ENCODE measurements around the gene CFAP61. TPM values are rescaled to one million over a fixed set of nuclear protein-coding genes. Genes with fewer than 3 reads are reported as not detected.
A peak's percentile ranks its signal among the peaks of the same experiment; 100 is the strongest.

Gene CFAP61
- total and polyA plus RNA-seq, 7 experiments from 2014 or later = not detected

- Mint-ChIP-seq H3K27me3 (peaks cover 2 to 22% (median 11%) of the 10 kb centered on the region in 5 donors), H3K4me1 (peaks cover 0 to 5% (median 0%) of the 10 kb centered on the region in 7 donors), H3K27ac (no peak overlapping the region), H3K36me3 (no peaks in the 10 kb centered on the region), H3K4me3 (no peak overlapping the region), H3K9me3 (peaks cover 0 to 9% (median 0%) of the 10 kb centered on the region in 11 donors)
- Histone ChIP-seq H3K27ac (ENCODE audit: low read depth, low read length) (no peak overlapping the region), H3K9me3 (ENCODE audit: control insufficient read depth in 2 of 3, low read length in 3 of 3) (peaks cover 0 to 6% (median 0%) of the 10 kb centered on the region in 3 experiments), H3K36me3 (ENCODE audit: control insufficient read depth in 2 of 3, insufficient read depth in 3 of 3, low read length in 3 of 3) (no peaks in the 10 kb centered on the region), H3K27me3 (ENCODE audit: control insufficient read depth in 2 of 2, insufficient read depth in 2 of 2, low read length in 2 of 2) (no peaks in the 10 kb centered on the region), H3K4me1 (ENCODE audit: control insufficient read depth in 2 of 2, insufficient read depth in 2 of 2, low read length in 2 of 2) (no peaks in the 10 kb centered on the region), H3K4me3 (ENCODE audit: low read length) (no peak overlapping the region)
- CTCF ChIA-PET = no interaction called here
- peak; percentile 62 for ATAC-seq
- intact Hi-C loops (cut with micrococcal nuclease) = no loop called here
- POLR2A ChIA-PET = no interaction called here
- DNase-seq = no peak
These were observed 281.5 kb downstream of the CFAP61 start for GRCh38 chr20:20333866-20334265.

- CTCF ChIA-PET = no interaction called here
- Mint-ChIP-seq H3K36me3 (no peaks in the 10 kb centered on the region), H3K27ac (no peak overlapping the region), H3K4me3 (no peak overlapping the region), H3K27me3 (peaks cover 2 to 22% (median 5%) of the 10 kb centered on the region in 5 donors), H3K9me3 (peaks cover 0 to 9% (median 0%) of the 10 kb centered on the region in 11 donors), H3K4me1 (peaks cover 0 to 5% (median 0%) of the 10 kb centered on the region in 7 donors)
- intact Hi-C loops (cut with micrococcal nuclease) = no loop called here
- H3K4me1 ChIP-seq (ENCODE audit: control insufficient read depth in 2 of 2, insufficient read depth in 2 of 2, low read length in 2 of 2) = no peaks in the 10 kb centered on the region
- H3K36me3 ChIP-seq (ENCODE audit: control insufficient read depth in 2 of 3, insufficient read depth in 3 of 3, low read length in 3 of 3) = no peaks in the 10 kb centered on the region
- DNase-seq (no peak), ATAC-seq (no peak)
- H3K4me3 ChIP-seq (ENCODE audit: low read length) = no peak overlapping the region
- POLR2A ChIA-PET = no interaction called here
- H3K9me3 ChIP-seq (ENCODE audit: control insufficient read depth in 2 of 3, low read length in 3 of 3) = peaks cover 0 to 6% (median 0%) of the 10 kb centered on the region in 3 experiments
- no peak overlapping the region for H3K27ac ChIP-seq (ENCODE audit: low read depth, low read length)
- H3K27me3 ChIP-seq (ENCODE audit: control insufficient read depth in 2 of 2, insufficient read depth in 2 of 2, low read length in 2 of 2) = no peaks in the 10 kb centered on the region
These were observed 282.2 kb downstream of the CFAP61 start for GRCh38 chr20:20334489-20334888.

DNA sequence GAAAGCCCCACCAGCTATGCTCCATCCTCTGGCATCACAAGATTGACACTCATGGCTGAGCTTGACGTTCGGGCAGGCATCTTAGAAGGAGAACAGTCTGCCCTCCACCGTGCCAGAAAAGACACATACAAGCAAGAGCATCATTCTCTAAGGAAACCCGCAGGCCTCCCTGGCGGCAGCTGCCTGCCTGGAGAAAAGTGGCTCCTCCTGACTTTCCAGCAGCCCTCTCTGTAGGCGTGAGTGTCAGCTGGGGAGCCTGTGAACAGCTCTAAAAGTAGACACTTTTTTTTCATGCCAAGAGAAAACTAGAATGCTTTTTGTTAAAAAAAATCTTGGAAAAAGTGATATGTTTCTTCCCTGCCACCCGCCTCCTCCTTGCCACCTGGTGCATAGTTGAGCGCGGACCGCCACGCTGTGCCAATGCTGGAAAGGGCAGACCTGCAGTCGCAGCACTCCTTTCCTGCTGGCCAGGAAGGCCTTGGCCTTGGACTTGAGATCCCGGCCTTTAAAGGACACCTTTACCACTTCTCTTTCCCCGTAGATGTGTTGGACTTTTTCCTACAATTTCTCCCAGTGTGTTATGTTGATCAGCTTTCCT lies 285.9 kb downstream of the CFAP61 start:
- POLR2A ChIA-PET = no interaction called here
- no peaks in the 10 kb centered on the region for H3K36me3 Mint-ChIP-seq

GRCh38 chr20:20340443-20340842 lies 288.1 kb downstream of the CFAP61 start:
- no peak for DNase-seq
- Histone ChIP-seq H3K27ac (ENCODE audit: low read depth, low read length) (no peak overlapping the region), H3K4me3 (ENCODE audit: low read length) (no peak overlapping the region), H3K27me3 (ENCODE audit: control insufficient read depth in 2 of 2, insufficient read depth in 2 of 2, low read length in 2 of 2) (no peaks in the 10 kb centered on the region), H3K36me3 (ENCODE audit: control insufficient read depth in 2 of 3, insufficient read depth in 3 of 3, low read length in 3 of 3) (no peaks in the 10 kb centered on the region), H3K4me1 (ENCODE audit: control insufficient read depth in 2 of 2, insufficient read depth in 2 of 2, low read length in 2 of 2) (no peaks in the 10 kb centered on the region), H3K9me3 (ENCODE audit: control insufficient read depth in 2 of 3, low read length in 3 of 3) (peaks cover 0 to 3% (median 0%) of the 10 kb centered on the region in 3 experiments)
- H3K36me3 Mint-ChIP-seq = no peaks in the 10 kb centered on the region
- intact Hi-C loops (cut with micrococcal nuclease) = no loop called here
- H3K9me3 Mint-ChIP-seq = peaks cover 0 to 9% (median 2%) of the 10 kb centered on the region in 11 donors
- H3K4me3 Mint-ChIP-seq = no peak overlapping the region
- POLR2A ChIA-PET = no interaction called here
- CTCF ChIA-PET = no interaction called here
- H3K27me3 Mint-ChIP-seq = peaks cover 3 to 29% (median 6%) of the 10 kb centered on the region in 5 donors
- H3K27ac Mint-ChIP-seq = no peak overlapping the region
- ATAC-seq = no peak
- no peaks in the 10 kb centered on the region for H3K4me1 Mint-ChIP-seq

More for the DNA sequence above, 285.9 kb downstream of the CFAP61 start:
- no peaks in the 10 kb centered on the region for H3K27me3 ChIP-seq (ENCODE audit: control insufficient read depth in 2 of 2, insufficient read depth in 2 of 2, low read length in 2 of 2)
- no peak overlapping the region for H3K27ac ChIP-seq (ENCODE audit: low read depth, low read length)
- peaks cover 0 to 2% (median 0%) of the 10 kb centered on the region in 7 donors for H3K4me1 Mint-ChIP-seq
- intact Hi-C loops (cut with micrococcal nuclease) = no loop called here
- no peak overlapping the region for H3K27ac Mint-ChIP-seq
- no peaks in the 10 kb centered on the region for H3K4me1 ChIP-seq (ENCODE audit: control insufficient read depth in 2 of 2, insufficient read depth in 2 of 2, low read length in 2 of 2)
- H3K36me3 ChIP-seq (ENCODE audit: control insufficient read depth in 2 of 3, insufficient read depth in 3 of 3, low read length in 3 of 3) = no peaks in the 10 kb centered on the region
- ATAC-seq (no peak), DNase-seq (no peak)
- H3K9me3 Mint-ChIP-seq = peaks cover 0 to 9% (median 0%) of the 10 kb centered on the region in 11 donors
- H3K27me3 Mint-ChIP-seq = peaks cover 0 to 13% (median 5%) of the 10 kb centered on the region in 5 donors
- peaks cover 0 to 6% (median 0%) of the 10 kb centered on the region in 3 experiments for H3K9me3 ChIP-seq (ENCODE audit: control insufficient read depth in 2 of 3, low read length in 3 of 3)
- H3K4me3 ChIP-seq (ENCODE audit: low read length) = no peak overlapping the region
- CTCF ChIA-PET = no interaction called here
- H3K4me3 Mint-ChIP-seq = no peak overlapping the region

- Mint-ChIP-seq H3K4me3 (no peak overlapping the region), H3K27me3 (peaks cover 3 to 29% (median 5%) of the 10 kb centered on the region in 5 donors), H3K27ac (no peak overlapping the region), H3K9me3 (peaks cover 0 to 6% (median 0%) of the 10 kb centered on the region in 11 donors), H3K4me1 (no peaks in the 10 kb centered on the region), H3K36me3 (no peaks in the 10 kb centered on the region)
- Histone ChIP-seq H3K4me3 (ENCODE audit: low read length) (no peak overlapping the region), H3K4me1 (ENCODE audit: control insufficient read depth in 2 of 2, insufficient read depth in 2 of 2, low read length in 2 of 2) (no peaks in the 10 kb centered on the region), H3K27me3 (ENCODE audit: control insufficient read depth in 2 of 2, insufficient read depth in 2 of 2, low read length in 2 of 2) (no peaks in the 10 kb centered on the region), H3K36me3 (ENCODE audit: control insufficient read depth in 2 of 3, insufficient read depth in 3 of 3, low read length in 3 of 3) (no peaks in the 10 kb centered on the region), H3K9me3 (ENCODE audit: control insufficient read depth in 2 of 3, low read length in 3 of 3) (no peaks in the 10 kb centered on the region), H3K27ac (ENCODE audit: low read depth, low read length) (no peak overlapping the region)
- ATAC-seq = no peak
- ChIA-PET POLR2A (no interaction called here), CTCF (no interaction called here)
- DNase-seq = no peak
- intact Hi-C loops (cut with micrococcal nuclease) = no loop called here
These were observed 289.0 kb downstream of the CFAP61 start for GRCh38 chr20:20341371-20341770.

DNA sequence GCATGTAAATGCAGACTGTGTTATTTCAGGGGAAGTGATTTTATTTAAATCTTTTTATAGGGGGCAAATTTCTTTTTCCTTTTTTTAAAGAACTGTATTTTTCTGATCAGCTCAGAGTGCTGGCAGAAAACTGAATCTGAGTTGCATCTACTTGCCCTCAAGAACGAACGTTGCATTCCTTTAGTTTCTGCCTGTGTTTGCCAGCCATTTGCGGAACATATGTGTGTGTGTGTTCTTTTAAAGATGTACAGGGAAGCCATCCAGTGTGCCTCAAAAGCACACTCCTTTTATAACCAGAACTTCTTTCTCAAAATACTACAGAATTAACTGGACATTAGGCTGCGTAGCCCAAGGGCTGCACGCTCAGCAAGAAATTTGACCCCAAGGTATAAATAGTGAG lies 289.7 kb downstream of the CFAP61 start:
- Histone ChIP-seq H3K27ac (ENCODE audit: low read depth, low read length) (no peak overlapping the region), H3K9me3 (ENCODE audit: control insufficient read depth in 2 of 3, low read length in 3 of 3) (no peaks in the 10 kb centered on the region), H3K36me3 (ENCODE audit: control insufficient read depth in 2 of 3, insufficient read depth in 3 of 3, low read length in 3 of 3) (no peaks in the 10 kb centered on the region), H3K4me1 (ENCODE audit: control insufficient read depth in 2 of 2, insufficient read depth in 2 of 2, low read length in 2 of 2) (no peaks in the 10 kb centered on the region), H3K27me3 (ENCODE audit: control insufficient read depth in 2 of 2, insufficient read depth in 2 of 2, low read length in 2 of 2) (no peaks in the 10 kb centered on the region), H3K4me3 (ENCODE audit: low read length) (no peak overlapping the region)
- Mint-ChIP-seq H3K9me3 (peaks cover 0 to 6% (median 3%) of the 10 kb centered on the region in 11 donors), H3K4me1 (no peaks in the 10 kb centered on the region), H3K36me3 (no peaks in the 10 kb centered on the region), H3K27ac (no peak overlapping the region), H3K4me3 (no peak overlapping the region), H3K27me3 (peaks cover 3 to 29% (median 10%) of the 10 kb centered on the region in 5 donors)
- intact Hi-C loops (cut with micrococcal nuclease) = no loop called here
- DNase-seq = no peak
- no peak for ATAC-seq
- POLR2A ChIA-PET = no interaction called here
- CTCF ChIA-PET = no interaction called here

GRCh38 chr20:20343932-20344331 lies 291.6 kb downstream of the CFAP61 start:
- no peak for ATAC-seq
- Histone ChIP-seq H3K9me3 (ENCODE audit: control insufficient read depth in 2 of 3, low read length in 3 of 3) (no peaks in the 10 kb centered on the region), H3K27ac (ENCODE audit: low read depth, low read length) (no peak overlapping the region), H3K36me3 (ENCODE audit: control insufficient read depth in 2 of 3, insufficient read depth in 3 of 3, low read length in 3 of 3) (no peaks in the 10 kb centered on the region), H3K4me1 (ENCODE audit: control insufficient read depth in 2 of 2, insufficient read depth in 2 of 2, low read length in 2 of 2) (no peaks in the 10 kb centered on the region), H3K27me3 (ENCODE audit: control insufficient read depth in 2 of 2, insufficient read depth in 2 of 2, low read length in 2 of 2) (no peaks in the 10 kb centered on the region), H3K4me3 (ENCODE audit: low read length) (no peak overlapping the region)
- H3K27me3 Mint-ChIP-seq = peaks cover 3 to 35% (median 19%) of the 10 kb centered on the region in 5 donors
- ChIA-PET POLR2A (no interaction called here), CTCF (no interaction called here)
- H3K4me3 Mint-ChIP-seq = no peak overlapping the region
- H3K36me3 Mint-ChIP-seq = no peaks in the 10 kb centered on the region
- intact Hi-C loops (cut with micrococcal nuclease) = no loop called here
- no peak for DNase-seq
- no peak overlapping the region for H3K27ac Mint-ChIP-seq
- H3K4me1 Mint-ChIP-seq = no peaks in the 10 kb centered on the region
- H3K9me3 Mint-ChIP-seq = peaks cover 0 to 17% (median 7%) of the 10 kb centered on the region in 11 donors

Data from naive thymus-derived CD4-positive, alpha-beta T cell (primary cell).